ENCODE measurements around the gene PCMT1. TPM values are rescaled to one million over a fixed set of nuclear protein-coding genes. Genes with fewer than 3 reads are reported as not detected.
"Not testable (repeated sequence)": the region's sequence is repeated elsewhere in the genome, so short reads cannot be mapped to it uniquely, and the experiment has no call there.

Gene PCMT1
- total RNA-seq, 2 experiments from 2014 or later: 117 to 125 TPM

DNA sequence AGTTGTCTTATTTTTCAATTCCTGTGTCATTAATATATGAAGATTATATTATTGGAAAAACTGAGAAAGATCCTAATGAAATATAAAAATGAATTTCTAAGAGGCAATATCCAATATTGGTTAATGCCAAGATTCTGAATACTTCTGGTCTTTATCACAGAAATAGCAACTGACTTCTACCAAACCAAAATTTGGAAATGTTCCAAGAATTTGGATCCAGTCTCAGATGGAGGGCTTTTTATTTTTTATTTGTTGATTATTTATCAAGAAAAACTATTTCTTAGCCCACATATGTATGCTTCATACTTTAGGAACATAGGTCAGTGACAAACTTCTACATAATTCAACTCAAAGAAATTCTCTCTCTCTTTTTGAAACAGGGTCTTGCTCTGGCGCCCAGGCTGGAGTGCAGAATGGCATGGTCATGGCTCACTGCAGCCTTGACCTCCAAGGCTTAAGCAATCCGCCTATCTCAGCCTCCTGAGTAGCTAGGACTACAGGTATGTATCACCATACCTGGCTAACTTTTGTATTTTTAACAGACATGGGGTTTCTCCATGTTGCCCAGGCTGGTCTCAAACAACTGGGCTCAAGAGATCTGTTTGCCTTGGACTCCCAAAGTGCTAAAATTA lies 16.3 kb upstream of the PCMT1 start:
- H2AFZ ChIP-seq (ENCODE audit: low read length): no peak overlapping the region
- no peaks in the 10 kb centered on the region for H3K79me2 ChIP-seq (ENCODE audit: insufficient read depth, low read depth, low read length)
- no peaks in the 10 kb centered on the region for H4K20me1 ChIP-seq (ENCODE audit: insufficient read depth, low read length)
- peaks cover 94% of the 10 kb centered on the region for H3K36me3 ChIP-seq (ENCODE audit: insufficient read depth, low read length)
- BruUV-seq (replicated peaks): no TSS peak
- H3K9me2 ChIP-seq (ENCODE audit: insufficient read depth, low read length): no peaks in the 10 kb centered on the region
- intact Hi-C loops (cut with micrococcal nuclease; ENCODE audit: unreplicated experiment): no loop called here
- no peak overlapping the region for H3K27ac ChIP-seq (ENCODE audit: low read depth, low read length, poor library complexity, severe bottlenecking)
- H3K4me2 ChIP-seq (ENCODE audit: low read length): no peak overlapping the region
- no peak for TF ChIP-seq EZH2phosphoT487 (IDR thresholded peaks at IDR 0.05; ENCODE audit: borderline replicate concordance, low read depth, low read length)
- TF ChIP-seq, protein P1, sequence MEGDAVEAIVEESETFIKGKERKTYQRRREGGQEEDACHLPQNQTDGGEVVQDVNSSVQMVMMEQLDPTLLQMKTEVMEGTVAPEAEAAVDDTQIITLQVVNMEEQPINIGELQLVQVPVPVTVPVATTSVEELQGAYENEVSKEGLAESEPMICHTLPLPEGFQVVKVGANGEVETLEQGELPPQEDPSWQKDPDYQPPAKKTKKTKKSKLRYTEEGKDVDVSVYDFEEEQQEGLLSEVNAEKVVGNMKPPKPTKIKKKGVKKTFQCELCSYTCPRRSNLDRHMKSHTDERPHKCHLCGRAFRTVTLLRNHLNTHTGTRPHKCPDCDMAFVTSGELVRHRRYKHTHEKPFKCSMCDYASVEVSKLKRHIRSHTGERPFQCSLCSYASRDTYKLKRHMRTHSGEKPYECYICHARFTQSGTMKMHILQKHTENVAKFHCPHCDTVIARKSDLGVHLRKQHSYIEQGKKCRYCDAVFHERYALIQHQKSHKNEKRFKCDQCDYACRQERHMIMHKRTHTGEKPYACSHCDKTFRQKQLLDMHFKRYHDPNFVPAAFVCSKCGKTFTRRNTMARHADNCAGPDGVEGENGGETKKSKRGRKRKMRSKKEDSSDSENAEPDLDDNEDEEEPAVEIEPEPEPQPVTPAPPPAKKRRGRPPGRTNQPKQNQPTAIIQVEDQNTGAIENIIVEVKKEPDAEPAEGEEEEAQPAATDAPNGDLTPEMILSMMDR (conservative IDR thresholded peaks at IDR 0.05; ENCODE audit: low read length): no peak
- no peak for DNase-seq (ENCODE audit: low spot score)
- POLR2A ChIA-PET: interaction anchor here (0.6 kb wide), 1 partner anchor 10 kb away, joined by 3 read pairs; no protein-coding TSS in a partner anchor
- no peaks in the 10 kb centered on the region for H3K9me3 ChIP-seq (ENCODE audit: low read length)
- CTCF ChIA-PET (ENCODE audit: unreplicated experiment): no interaction called here
- H3K4me1 ChIP-seq (ENCODE audit: insufficient read depth, low read length, poor library complexity, severe bottlenecking): no peaks in the 10 kb centered on the region
- no peak overlapping the region for H3K4me3 ChIP-seq (ENCODE audit: low read depth, low read length, poor library complexity, severe bottlenecking)

DNA sequence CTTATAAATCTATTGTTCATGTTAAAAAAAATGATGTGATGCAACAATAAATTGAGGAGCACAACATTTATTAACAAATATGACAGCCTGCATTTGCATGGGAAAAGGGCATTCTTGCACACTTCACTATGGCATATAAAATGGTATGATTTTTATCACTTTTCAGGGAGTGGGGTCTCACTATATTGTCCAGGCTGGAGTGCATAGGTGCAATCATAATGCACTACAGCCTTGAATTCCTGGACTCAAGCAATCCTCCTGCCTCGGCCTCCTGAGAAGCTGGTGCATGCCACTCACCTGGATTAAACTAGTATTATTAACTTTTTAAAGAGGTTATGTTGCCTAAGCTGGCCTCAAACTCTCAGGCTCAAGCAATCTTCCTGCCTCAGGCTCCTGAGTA lies 14.6 kb upstream of the PCMT1 start:
- DNase-seq (ENCODE audit: low spot score): no peak
- POLR2A ChIA-PET: interaction anchor here (0.7 to 1.3 kb wide), 6 partner anchors 10 to 710 kb away, joined by 3 to 6 read pairs (median 4); partner anchors contain the start of gene LATS1
- H3K27ac ChIP-seq (ENCODE audit: low read depth, low read length, poor library complexity, severe bottlenecking): no peak overlapping the region
- CTCF ChIA-PET (ENCODE audit: unreplicated experiment): no interaction called here
- intact Hi-C loops (cut with micrococcal nuclease; ENCODE audit: unreplicated experiment): no loop called here
- H3K4me1 ChIP-seq (ENCODE audit: insufficient read depth, low read length, poor library complexity, severe bottlenecking): no peaks in the 10 kb centered on the region
- no peaks in the 10 kb centered on the region for H3K9me2 ChIP-seq (ENCODE audit: insufficient read depth, low read length)
- H2AFZ ChIP-seq (ENCODE audit: low read length): no peak overlapping the region
- peaks cover 94% of the 10 kb centered on the region for H3K36me3 ChIP-seq (ENCODE audit: insufficient read depth, low read length)
- no peaks in the 10 kb centered on the region for H3K79me2 ChIP-seq (ENCODE audit: insufficient read depth, low read depth, low read length)
- H3K4me3 ChIP-seq (ENCODE audit: low read depth, low read length, poor library complexity, severe bottlenecking): no peak overlapping the region
- no TSS peak for BruUV-seq (replicated peaks)
- H3K4me2 ChIP-seq (ENCODE audit: low read length): no peak overlapping the region
- H3K9me3 ChIP-seq (ENCODE audit: low read length): no peaks in the 10 kb centered on the region
- H4K20me1 ChIP-seq (ENCODE audit: insufficient read depth, low read length): no peaks in the 10 kb centered on the region
- TF ChIP-seq EZH2phosphoT487 (IDR thresholded peaks at IDR 0.05; ENCODE audit: borderline replicate concordance, low read depth, low read length): no peak

DNA sequence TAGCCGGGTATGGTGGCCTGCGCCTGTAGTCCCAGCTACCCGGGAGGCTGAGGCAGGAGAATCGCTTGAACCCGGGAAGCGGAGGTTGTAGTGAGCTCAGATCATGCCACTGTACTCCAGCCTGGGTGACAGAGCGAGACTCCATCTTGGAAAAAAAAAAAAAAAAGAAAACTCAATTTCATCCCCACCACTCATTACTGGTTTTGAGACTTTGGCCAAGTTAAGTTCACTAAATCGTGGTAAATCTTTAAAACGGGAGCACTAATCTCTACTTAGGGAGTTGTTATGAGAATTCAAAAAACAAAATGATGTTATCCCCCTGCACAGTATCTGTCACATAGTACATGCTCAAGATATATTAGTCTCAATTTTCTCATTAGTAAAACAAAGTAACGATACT lies 4.3 kb upstream of the PCMT1 start:
- ChIA-PET CTCF (ENCODE audit: unreplicated experiment) (interaction anchor here (1.3 kb wide), 1 partner anchor 77 kb away, joined by 3 read pairs; no protein-coding TSS in a partner anchor), POLR2A (interaction anchor here (0.5 to 1.6 kb wide), 7 partner anchors 8 to 100 kb away, joined by 3 to 4 read pairs (median 3); no protein-coding TSS in a partner anchor)
- not testable (repeated sequence) for H4K20me1 ChIP-seq (ENCODE audit: insufficient read depth, low read length); DNase-seq (ENCODE audit: low spot score); H2AFZ ChIP-seq (ENCODE audit: low read length); H3K9me3 ChIP-seq (ENCODE audit: low read length); BruUV-seq (replicated peaks); H3K27ac ChIP-seq (ENCODE audit: low read depth, low read length, poor library complexity, severe bottlenecking); H3K9me2 ChIP-seq (ENCODE audit: insufficient read depth, low read length)
- peaks cover 35% of the 10 kb centered on the region for H3K36me3 ChIP-seq (ENCODE audit: insufficient read depth, low read length)
- H3K4me3 ChIP-seq (ENCODE audit: low read depth, low read length, poor library complexity, severe bottlenecking): peak overlapping the region; percentile 80
- peaks cover 16% of the 10 kb centered on the region for H3K4me1 ChIP-seq (ENCODE audit: insufficient read depth, low read length, poor library complexity, severe bottlenecking)
- H3K79me2 ChIP-seq (ENCODE audit: insufficient read depth, low read depth, low read length): peaks cover 39% of the 10 kb centered on the region
- intact Hi-C loops (cut with micrococcal nuclease; ENCODE audit: unreplicated experiment): loop anchor here (5.0 kb wide), 1 partner anchor 98 kb away; the partner anchor contains the start of gene KATNA1
- peak overlapping the region; percentile 83 for H3K4me2 ChIP-seq (ENCODE audit: low read length)

Data from OCI-LY7 (cell line).